HUES48 (cell line): ENCODE measurements around the gene PPP6R1.

Source experiments
- H3K27ac ChIP-seq: one replicate; pipeline ENCODE4 v1.7.0; 2013; ENCODE audit warnings: low read depth, low read length, inconsistent platforms
- H3K27me3 ChIP-seq: 2 replicates; pipeline ENCODE4 v1.6.1; 2013; ENCODE audit warnings: mild to moderate bottlenecking, low read length; ENCODE audit not compliant: control insufficient read depth, insufficient read depth
- H3K36me3 ChIP-seq: 2 replicates; pipeline ENCODE4 v1.6.1; 2013; ENCODE audit warnings: low read length; ENCODE audit not compliant: control insufficient read depth, insufficient read depth
- H3K4me1 ChIP-seq: 2 replicates; pipeline ENCODE4 v1.6.1; 2013; ENCODE audit warnings: mild to moderate bottlenecking, low read length; ENCODE audit not compliant: control insufficient read depth, insufficient read depth
- H3K4me3 ChIP-seq: 2 replicates; pipeline ENCODE4 v1.5.1; 2013; ENCODE audit warnings: mild to moderate bottlenecking, low read depth, low read length
- H3K9ac ChIP-seq: 2 replicates; pipeline ENCODE4 v1.6.1; 2013; ENCODE audit warnings: mild to moderate bottlenecking, low read depth, low read length, moderate library complexity
- H3K9me3 ChIP-seq: 2 replicates; pipeline ENCODE4 v1.6.1; 2013; ENCODE audit warnings: low read length; ENCODE audit not compliant: control insufficient read depth, insufficient read depth

PPP6R1 gene

DNA sequence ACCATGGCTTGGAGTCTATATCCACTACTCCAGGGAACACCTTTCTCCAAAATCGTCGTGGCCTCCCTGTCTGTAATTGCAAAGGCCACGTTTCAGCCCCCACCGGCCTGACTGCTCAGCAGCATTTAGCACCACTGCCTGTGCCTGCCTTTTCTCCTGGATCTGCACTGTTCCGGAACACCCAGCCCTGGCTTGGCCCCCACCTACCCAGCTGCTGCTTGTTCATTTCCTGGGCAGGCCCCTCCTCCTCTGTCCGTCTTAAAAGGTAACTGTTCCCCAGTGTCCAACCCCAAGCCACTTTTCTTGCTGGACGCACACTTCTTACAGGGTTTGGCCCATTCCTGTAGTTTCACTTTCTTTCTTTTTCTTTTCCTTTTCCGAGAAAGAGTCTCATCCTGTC, 70.2 kb downstream of the PPP6R1 start:
- no peak overlapping the region for H3K9ac ChIP-seq
- no peaks in the 10 kb centered on the region for H3K36me3 ChIP-seq
- H3K4me3 ChIP-seq = no peak overlapping the region
- no peak overlapping the region for H3K27ac ChIP-seq
- H3K9me3 ChIP-seq = no peaks in the 10 kb centered on the region
- no peaks in the 10 kb centered on the region for H3K27me3 ChIP-seq
- H3K4me1 ChIP-seq = no peaks in the 10 kb centered on the region

DNA sequence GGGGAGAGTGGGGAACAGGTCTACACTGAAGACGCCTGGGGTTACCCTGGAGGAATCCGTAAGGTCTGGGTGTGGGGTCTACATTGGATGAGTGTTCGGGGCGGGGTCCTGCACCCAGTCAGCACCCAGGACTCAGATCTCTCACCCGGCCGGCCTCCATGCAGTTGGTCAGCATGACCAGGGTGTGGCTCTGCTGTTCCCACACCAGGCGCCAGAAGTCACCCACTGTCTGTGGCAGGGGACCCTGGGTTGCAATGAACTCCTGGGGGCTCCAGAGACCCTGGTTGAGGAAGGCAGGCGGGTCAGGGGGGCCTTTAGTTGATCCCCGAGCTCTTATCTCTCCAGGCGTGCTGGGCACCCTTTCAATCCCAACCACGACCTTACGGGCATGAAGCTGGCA, 72.7 kb downstream of the PPP6R1 start:
- Histone ChIP-seq H3K36me3 (no peaks in the 10 kb centered on the region), H3K27ac (no peak overlapping the region), H3K4me1 (no peaks in the 10 kb centered on the region), H3K9me3 (no peaks in the 10 kb centered on the region), H3K27me3 (peaks cover 11% of the 10 kb centered on the region), H3K4me3 (no peak overlapping the region), H3K9ac (no peak overlapping the region)

DNA sequence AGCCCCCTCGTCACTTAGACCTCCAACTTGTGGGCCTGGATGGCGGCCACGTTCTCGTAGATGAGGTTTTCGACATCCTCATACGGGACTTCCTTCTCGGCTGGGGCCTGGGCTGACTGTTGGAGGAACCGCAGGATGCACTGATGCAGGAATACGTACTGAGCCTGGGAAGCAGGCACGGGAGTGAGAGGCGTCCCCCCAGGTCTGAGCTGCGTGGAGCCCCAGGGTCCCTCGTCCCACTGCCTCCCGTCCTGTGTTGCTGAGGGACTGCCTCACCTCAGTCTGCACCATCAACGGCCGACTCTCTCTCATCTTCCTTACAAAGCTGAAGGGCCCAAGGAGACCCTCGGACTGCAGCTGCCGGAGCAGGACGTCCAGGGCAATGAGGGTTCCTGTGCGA, 77.1 kb downstream of the PPP6R1 start:
- H3K4me3 ChIP-seq = no peak overlapping the region
- H3K36me3 ChIP-seq = no peaks in the 10 kb centered on the region

More for the DNA sequence above, 77.1 kb downstream of the PPP6R1 start:
- peaks cover 32% of the 10 kb centered on the region for H3K27me3 ChIP-seq
- H3K9ac ChIP-seq = no peak overlapping the region
- peaks cover 4% of the 10 kb centered on the region; the same call in 1 of the 2 replicates for H3K4me1 ChIP-seq
- H3K27ac ChIP-seq = no peak overlapping the region
- no peaks in the 10 kb centered on the region for H3K9me3 ChIP-seq
